Central memory CD8-positive, alpha-beta T cell (primary cell): ENCODE results near the gene SELENOP.

Source experiments
- ATAC-seq: fragments of 150-1000 bp; cut with Tn5 transposase; replicated peaks from 2 replicates; pipeline ENCODE4 v1.10.0; 2022; ENCODE audit warnings: mild to moderate bottlenecking, moderate FRiP score, moderate number of reproducible peaks; ENCODE audit not compliant: poor library complexity, severe bottlenecking; ENCODE audit errors: extremely low read depth
- DNase-seq, 2 donors: peaks; one replicate each; pipeline ENCODE4 v3.0.0; 2021; ENCODE audit warnings: low spot score in 2 of 2
- H3K27ac Mint-ChIP-seq: one replicate; pipeline ENCODE4 v1.8.0; 2022; ENCODE audit warnings: low read depth, mild to moderate bottlenecking, moderate library complexity, mixed read lengths
- H3K27me3 Mint-ChIP-seq: one replicate; pipeline ENCODE4 v1.8.0; 2022; ENCODE audit warnings: mixed read lengths
- H3K36me3 Mint-ChIP-seq: one replicate; pipeline ENCODE4 v1.8.0; 2022; ENCODE audit warnings: mild to moderate bottlenecking, moderate library complexity, mixed read lengths; ENCODE audit not compliant: insufficient read depth
- H3K4me1 Mint-ChIP-seq: one replicate; pipeline ENCODE4 v1.8.0; 2022; ENCODE audit warnings: mixed read lengths
- H3K4me3 Mint-ChIP-seq: one replicate; pipeline ENCODE4 v1.8.0; 2022; ENCODE audit warnings: mild to moderate bottlenecking, moderate library complexity, mixed read lengths
- H3K9me3 Mint-ChIP-seq: one replicate; pipeline ENCODE4 v1.8.0; 2022; ENCODE audit warnings: mixed read lengths

Gene SELENOP

GRCh38 chr5:42770003-42770402 lies 41.7 kb downstream of the SELENOP start:
- no peak overlapping the region for H3K27ac Mint-ChIP-seq
- ATAC-seq (no peak), DNase-seq (no peak)

GRCh38 chr5:42768106-42768504 lies 43.6 kb downstream of the SELENOP start:
- Mint-ChIP-seq H3K4me1 (no peaks in the 10 kb centered on the region), H3K9me3 (no peaks in the 10 kb centered on the region), H3K27me3 (peaks cover 14% of the 10 kb centered on the region), H3K27ac (no peak overlapping the region), H3K4me3 (no peak overlapping the region), H3K36me3 (peaks cover 6% of the 10 kb centered on the region)
- DNase-seq = no peak
- ATAC-seq = no peak

More at GRCh38 chr5:42770003-42770402, 41.7 kb downstream of the SELENOP start:
- Mint-ChIP-seq H3K9me3 (no peaks in the 10 kb centered on the region), H3K27me3 (peaks cover 14% of the 10 kb centered on the region), H3K4me3 (no peak overlapping the region), H3K36me3 (peaks cover 2% of the 10 kb centered on the region), H3K4me1 (no peaks in the 10 kb centered on the region)

- ATAC-seq = no peak
- Mint-ChIP-seq H3K27me3 (peaks cover 14% of the 10 kb centered on the region), H3K4me1 (no peaks in the 10 kb centered on the region), H3K4me3 (no peak overlapping the region), H3K36me3 (peaks cover 9% of the 10 kb centered on the region), H3K9me3 (no peaks in the 10 kb centered on the region), H3K27ac (no peak overlapping the region)
- DNase-seq = no peak
Observed at GRCh38 chr5:42767491-42768105, 44.1 kb downstream of the SELENOP start.

GRCh38 chr5:42761791-42762190 lies 49.9 kb downstream of the SELENOP start:
- Mint-ChIP-seq H3K27ac (no peak overlapping the region), H3K27me3 (peaks cover 21% of the 10 kb centered on the region), H3K36me3 (peaks cover 11% of the 10 kb centered on the region), H3K4me3 (no peak overlapping the region), H3K4me1 (peaks cover 8% of the 10 kb centered on the region), H3K9me3 (no peaks in the 10 kb centered on the region)
- DNase-seq = no peak
- no peak for ATAC-seq

GRCh38 chr5:42760426-42760825 lies 51.3 kb downstream of the SELENOP start:
- H3K27me3 Mint-ChIP-seq = peaks cover 29% of the 10 kb centered on the region
- H3K4me1 Mint-ChIP-seq = peaks cover 11% of the 10 kb centered on the region
- H3K36me3 Mint-ChIP-seq = peaks cover 12% of the 10 kb centered on the region
- H3K27ac Mint-ChIP-seq = no peak overlapping the region
- no peak for ATAC-seq
- H3K4me3 Mint-ChIP-seq = no peak overlapping the region
- DNase-seq = no peak
- H3K9me3 Mint-ChIP-seq = no peaks in the 10 kb centered on the region

GRCh38 chr5:42759456-42759855 lies 52.2 kb downstream of the SELENOP start:
- no peaks in the 10 kb centered on the region for H3K9me3 Mint-ChIP-seq
- no peak for DNase-seq
- no peak for ATAC-seq
- H3K4me3 Mint-ChIP-seq = no peak overlapping the region
- peaks cover 29% of the 10 kb centered on the region for H3K27me3 Mint-ChIP-seq
- no peak overlapping the region for H3K27ac Mint-ChIP-seq
- peaks cover 11% of the 10 kb centered on the region for H3K4me1 Mint-ChIP-seq
- H3K36me3 Mint-ChIP-seq = peaks cover 9% of the 10 kb centered on the region

GRCh38 chr5:42756606-42757601 lies 54.8 kb downstream of the SELENOP start, which contains the start of gene CCDC152:
Gene CCDC152 (plus strand): TSS chr5:42756818. CDS start chr5:42759122, 2,304 bp downstream.
- Mint-ChIP-seq H3K36me3 (peaks cover 5% of the 10 kb centered on the region), H3K9me3 (no peaks in the 10 kb centered on the region), H3K4me1 (peaks cover 11% of the 10 kb centered on the region), H3K27me3 (peaks cover 29% of the 10 kb centered on the region), H3K4me3 (peak within 1 kb of the TSS; percentile 86), H3K27ac (peak within 1 kb of the TSS; percentile 83)
- ATAC-seq (peak; percentile 88), DNase-seq (peak; percentile 20 to 32)

- H3K4me3 Mint-ChIP-seq = no peak overlapping the region
- H3K27me3 Mint-ChIP-seq = peaks cover 16% of the 10 kb centered on the region
- no peak overlapping the region for H3K27ac Mint-ChIP-seq
- ATAC-seq (no peak), DNase-seq (no peak)
- H3K9me3 Mint-ChIP-seq = no peaks in the 10 kb centered on the region
- peaks cover 5% of the 10 kb centered on the region for H3K36me3 Mint-ChIP-seq
- H3K4me1 Mint-ChIP-seq = peaks cover 15% of the 10 kb centered on the region
Observed at GRCh38 chr5:42753099-42753498, 58.6 kb downstream of the SELENOP start.

GRCh38 chr5:42751044-42751443 lies 60.6 kb downstream of the SELENOP start:
- H3K4me1 Mint-ChIP-seq = peaks cover 4% of the 10 kb centered on the region
- ATAC-seq = no peak
- H3K36me3 Mint-ChIP-seq = peaks cover 2% of the 10 kb centered on the region
- H3K9me3 Mint-ChIP-seq = no peaks in the 10 kb centered on the region
- no peak for DNase-seq
- H3K4me3 Mint-ChIP-seq = no peak overlapping the region
- peaks cover under 1% of the 10 kb centered on the region for H3K27me3 Mint-ChIP-seq
- no peak overlapping the region for H3K27ac Mint-ChIP-seq

- Mint-ChIP-seq H3K27me3 (no peaks in the 10 kb centered on the region), H3K36me3 (peaks cover 2% of the 10 kb centered on the region), H3K9me3 (no peaks in the 10 kb centered on the region), H3K27ac (no peak overlapping the region), H3K4me3 (no peak overlapping the region), H3K4me1 (peaks cover 4% of the 10 kb centered on the region)
- DNase-seq (no peak), ATAC-seq (no peak)
Observed at GRCh38 chr5:42750507-42750906, 61.2 kb downstream of the SELENOP start.
